KOPT-K1 (cell line): ENCODE measurements around the gene NOC3L.
"Not testable (repeated sequence)": the region's sequence is repeated elsewhere in the genome, so short reads cannot be mapped to it uniquely, and the experiment has no call there.

Experiments
- H3K27ac ChIP-seq: fragments of 200-600 bp; sonication (generic); 2 replicates; pipeline ENCODE4 v1.5.1; 2016; ENCODE audit warnings: antibody characterized with exemption, mild to moderate bottlenecking, low read depth, low read length; ENCODE audit not compliant: poor library complexity, severe bottlenecking
- H3K36me3 ChIP-seq: fragments of 200-600 bp; sonication (generic); 2 replicates; pipeline ENCODE4 v1.5.1; 2017; ENCODE audit warnings: antibody characterized with exemption, mild to moderate bottlenecking, low read length, moderate library complexity; ENCODE audit not compliant: insufficient read depth
- H3K9me3 ChIP-seq: fragments of 200-600 bp; sonication (generic); 2 replicates; pipeline ENCODE4 v1.5.1; 2017; ENCODE audit warnings: antibody characterized with exemption, low read length, mild to moderate bottlenecking; ENCODE audit not compliant: insufficient read depth, poor library complexity, severe bottlenecking

The NOC3L gene

GRCh38 chr10:94362360-94363250, at the start of gene NOC3L:
Gene NOC3L (minus strand): TSS chr10:94362939. CDS start chr10:94362838, 101 bp downstream.
- Histone ChIP-seq H3K36me3 (peaks cover 28% of the 10 kb centered on the region), H3K9me3 (peaks cover 5% of the 10 kb centered on the region), H3K27ac (peak within 1 kb of the TSS; percentile 67)

GRCh38 chr10:94412449-94412848, 49.7 kb upstream of the NOC3L start:
- Histone ChIP-seq H3K9me3 (no peaks in the 10 kb centered on the region), H3K36me3 (no peaks in the 10 kb centered on the region), H3K27ac (no peak overlapping the region)

- no peaks in the 10 kb centered on the region for H3K9me3 ChIP-seq
- H3K36me3 ChIP-seq = no peaks in the 10 kb centered on the region
- no peak overlapping the region for H3K27ac ChIP-seq
These were observed 48.6 kb upstream of the NOC3L start for GRCh38 chr10:94411304-94411703.

- Histone ChIP-seq H3K27ac (no peak overlapping the region), H3K9me3 (no peaks in the 10 kb centered on the region), H3K36me3 (no peaks in the 10 kb centered on the region)
These were observed 46.4 kb upstream of the NOC3L start for GRCh38 chr10:94409021-94409657.

GRCh38 chr10:94407668-94408067, 44.9 kb upstream of the NOC3L start:
- Histone ChIP-seq H3K27ac (no peak overlapping the region), H3K36me3 (no peaks in the 10 kb centered on the region), H3K9me3 (no peaks in the 10 kb centered on the region)

GRCh38 chr10:94405406-94405805, 42.7 kb upstream of the NOC3L start:
- Histone ChIP-seq H3K27ac (no peak overlapping the region), H3K36me3 (no peaks in the 10 kb centered on the region), H3K9me3 (no peaks in the 10 kb centered on the region)

- Histone ChIP-seq H3K9me3 (no peaks in the 10 kb centered on the region), H3K36me3 (no peaks in the 10 kb centered on the region), H3K27ac (no peak overlapping the region)
These were observed 40.9 kb upstream of the NOC3L start for GRCh38 chr10:94403380-94404213.

GRCh38 chr10:94402843-94403379, 40.2 kb upstream of the NOC3L start:
- no peaks in the 10 kb centered on the region for H3K36me3 ChIP-seq
- no peaks in the 10 kb centered on the region for H3K9me3 ChIP-seq
- H3K27ac ChIP-seq = no peak overlapping the region

GRCh38 chr10:94402204-94402842, 39.6 kb upstream of the NOC3L start, which contains the start of gene TBC1D12:
Gene TBC1D12 (plus strand): TSS chr10:94402541. CDS start chr10:94402614, 73 bp downstream.
- H3K9me3 ChIP-seq = no peaks in the 10 kb centered on the region
- no peak within 1 kb of the TSS for H3K27ac ChIP-seq
- no peaks in the 10 kb centered on the region for H3K36me3 ChIP-seq

GRCh38 chr10:94398762-94399161, 36.0 kb upstream of the NOC3L start:
- Histone ChIP-seq H3K9me3 (no peaks in the 10 kb centered on the region), H3K27ac (no peak overlapping the region), H3K36me3 (no peaks in the 10 kb centered on the region)

GRCh38 chr10:94397549-94398370, 35.0 kb upstream of the NOC3L start:
- Histone ChIP-seq H3K27ac (no peak overlapping the region), H3K36me3 (no peaks in the 10 kb centered on the region), H3K9me3 (no peaks in the 10 kb centered on the region)

GRCh38 chr10:94392117-94392516, 29.4 kb upstream of the NOC3L start:
- H3K27ac ChIP-seq = not testable (repeated sequence)

GRCh38 chr10:94385733-94386132, 23.0 kb upstream of the NOC3L start:
- not testable (repeated sequence) for H3K27ac ChIP-seq, H3K36me3 ChIP-seq, H3K9me3 ChIP-seq

More at GRCh38 chr10:94392117-94392516, 29.4 kb upstream of the NOC3L start:
- not testable (repeated sequence) for H3K36me3 ChIP-seq, H3K9me3 ChIP-seq

GRCh38 chr10:94383530-94383929, 20.8 kb upstream of the NOC3L start:
- no peaks in the 10 kb centered on the region for H3K36me3 ChIP-seq
- H3K27ac ChIP-seq = no peak overlapping the region
- no peaks in the 10 kb centered on the region for H3K9me3 ChIP-seq
